ENCODE measurements around the gene EEA1. TPM values are rescaled to one million over a fixed set of nuclear protein-coding genes. Genes with fewer than 3 reads are reported as not detected.
A peak's percentile ranks its signal among the peaks of the same experiment; 100 is the strongest.

The EEA1 gene
- total RNA-seq, 8 experiments from 2014 or later = 10.6 to 49.2 (median 19.1) TPM

- WGBS, 10 experiments = 80 to 100% (median 89%) methylated on average over 1 to 4 of the region's 4 CpGs; no CpG with 5 or more reads in 3 of the 10 experiments
- ATAC-seq (replicated peaks in 6 of 8) = no peak
Observed at GRCh38 chr12:92951006-92951405, 21.9 kb upstream of the EEA1 start.

GRCh38 chr12:92950011-92950410 lies 20.9 kb upstream of the EEA1 start:
- WGBS, 10 experiments = 89 to 100% (median 93%) methylated on average over 2 to 4 of the region's 4 CpGs; no CpG with 5 or more reads in 5 of the 10 experiments
- H3K4me1 ChIP-seq (replicated peaks in 1 of 2) = no peaks in the 10 kb centered on the region
- in situ Hi-C loops (cut with MboI; ENCODE audit: low pct_unique_long_range_greater_than_20kb in 2 of 9, low sequenced_read_pairs in 9 of 9, unreplicated experiment in 9 of 9) = no loop called here
- no peak overlapping the region for H3K4me3 ChIP-seq
- no peak for ATAC-seq (replicated peaks in 6 of 8)
- no peak overlapping the region for H3K27ac ChIP-seq

More at GRCh38 chr12:92951006-92951405, 21.9 kb upstream of the EEA1 start:
- Histone ChIP-seq H3K4me1 (replicated peaks in 1 of 2) (no peaks in the 10 kb centered on the region), H3K4me3 (no peak overlapping the region), H3K27ac (no peak overlapping the region)
- in situ Hi-C loops (cut with MboI; ENCODE audit: low pct_unique_long_range_greater_than_20kb in 2 of 9, low sequenced_read_pairs in 9 of 9, unreplicated experiment in 9 of 9) = no loop called here

GRCh38 chr12:92949466-92949865 lies 20.4 kb upstream of the EEA1 start:
- no peak for ATAC-seq (replicated peaks in 6 of 8)
- H3K4me1 ChIP-seq (replicated peaks in 1 of 2) = no peaks in the 10 kb centered on the region
- H3K27ac ChIP-seq = no peak overlapping the region
- H3K4me3 ChIP-seq = no peak overlapping the region
- WGBS, 10 experiments = no CpG with 5 or more reads among the region's 1 CpG
- in situ Hi-C loops (cut with MboI; ENCODE audit: low pct_unique_long_range_greater_than_20kb in 2 of 9, low sequenced_read_pairs in 9 of 9, unreplicated experiment in 9 of 9) = no loop called here

- Histone ChIP-seq H3K4me3 (no peak overlapping the region), H3K4me1 (replicated peaks in 1 of 2) (no peaks in the 10 kb centered on the region), H3K27ac (no peak overlapping the region)
- in situ Hi-C loops (cut with MboI; ENCODE audit: low pct_unique_long_range_greater_than_20kb in 2 of 9, low sequenced_read_pairs in 9 of 9, unreplicated experiment in 9 of 9) = no loop called here
- no peak for ATAC-seq (replicated peaks in 6 of 8)
Observed at GRCh38 chr12:92947589-92948215, 18.6 kb upstream of the EEA1 start.

- Histone ChIP-seq H3K4me1 (replicated peaks in 1 of 2) (no peaks in the 10 kb centered on the region), H3K4me3 (no peak overlapping the region), H3K27ac (no peak overlapping the region)
- ATAC-seq (replicated peaks in 6 of 8) = no peak
- in situ Hi-C loops (cut with MboI; ENCODE audit: low pct_unique_long_range_greater_than_20kb in 2 of 9, low sequenced_read_pairs in 9 of 9, unreplicated experiment in 9 of 9) = no loop called here
- WGBS, 10 experiments = 56 to 80% (median 74%) methylated on average over 1 to 2 of the region's 2 CpGs; no CpG with 5 or more reads in 2 of the 10 experiments
Observed at GRCh38 chr12:92945659-92946220, 16.6 kb upstream of the EEA1 start.

- ATAC-seq (replicated peaks in 6 of 8) = peak in 2 of 8 experiments; percentile 44 to 61
- Histone ChIP-seq H3K27ac (no peak overlapping the region), H3K4me1 (replicated peaks in 1 of 2) (no peaks in the 10 kb centered on the region), H3K4me3 (no peak overlapping the region)
- in situ Hi-C loops (cut with MboI; ENCODE audit: low pct_unique_long_range_greater_than_20kb in 2 of 9, low sequenced_read_pairs in 9 of 9, unreplicated experiment in 9 of 9) = no loop called here
- 39 to 100% (median 81%) methylated on average over 2 to 6 of the region's 6 CpGs for WGBS, 10 experiments
Observed at GRCh38 chr12:92943482-92944250, 14.6 kb upstream of the EEA1 start.

- Histone ChIP-seq H3K4me3 (no peak overlapping the region), H3K27ac (no peak overlapping the region), H3K4me1 (replicated peaks in 1 of 2) (no peaks in the 10 kb centered on the region)
- ATAC-seq (replicated peaks in 6 of 8) = no peak
- 14 to 100% (median 78%) methylated on average over 1 of the region's 1 CpG; no CpG with 5 or more reads in 4 of the 10 experiments for WGBS, 10 experiments
- in situ Hi-C loops (cut with MboI; ENCODE audit: low pct_unique_long_range_greater_than_20kb in 2 of 9, low sequenced_read_pairs in 9 of 9, unreplicated experiment in 9 of 9) = no loop called here
Observed at GRCh38 chr12:92942905-92943304, 13.8 kb upstream of the EEA1 start.

- WGBS, 10 experiments = 0 to 86% (median 50%) methylated on average over 1 of the region's 1 CpG; no CpG with 5 or more reads in 2 of the 10 experiments
- no peaks in the 10 kb centered on the region for H3K4me1 ChIP-seq (replicated peaks in 1 of 2)
- in situ Hi-C loops (cut with MboI; ENCODE audit: low pct_unique_long_range_greater_than_20kb in 2 of 9, low sequenced_read_pairs in 9 of 9, unreplicated experiment in 9 of 9) = no loop called here
- H3K27ac ChIP-seq = no peak overlapping the region
- no peak overlapping the region for H3K4me3 ChIP-seq
- ATAC-seq (replicated peaks in 6 of 8) = no peak
Observed at GRCh38 chr12:92939116-92939515, 10.0 kb upstream of the EEA1 start.

- in situ Hi-C loops (cut with MboI; ENCODE audit: low pct_unique_long_range_greater_than_20kb in 2 of 9, low sequenced_read_pairs in 9 of 9, unreplicated experiment in 9 of 9) = no loop called here
- no peak for ATAC-seq (replicated peaks in 6 of 8)
- Histone ChIP-seq H3K4me1 (replicated peaks in 1 of 2) (no peaks in the 10 kb centered on the region), H3K27ac (no peak overlapping the region), H3K4me3 (no peak overlapping the region)
- WGBS, 10 experiments = 78 to 93% (median 86%) methylated on average over 2 to 4 of the region's 4 CpGs; no CpG with 5 or more reads in 3 of the 10 experiments
Observed at GRCh38 chr12:92938638-92939037, 9.5 kb upstream of the EEA1 start.

GRCh38 chr12:92938018-92938417 lies 8.9 kb upstream of the EEA1 start:
- Histone ChIP-seq H3K4me1 (replicated peaks in 1 of 2) (no peaks in the 10 kb centered on the region), H3K27ac (no peak overlapping the region), H3K4me3 (no peak overlapping the region)
- no peak for ATAC-seq (replicated peaks in 6 of 8)
- in situ Hi-C loops (cut with MboI; ENCODE audit: low pct_unique_long_range_greater_than_20kb in 2 of 9, low sequenced_read_pairs in 9 of 9, unreplicated experiment in 9 of 9) = no loop called here
- 66 to 100% (median 84%) methylated on average over 1 to 3 of the region's 3 CpGs for WGBS, 10 experiments

GRCh38 chr12:92933606-92934005 lies 4.5 kb upstream of the EEA1 start:
- in situ Hi-C loops (cut with MboI; ENCODE audit: low pct_unique_long_range_greater_than_20kb in 2 of 9, low sequenced_read_pairs in 9 of 9, unreplicated experiment in 9 of 9) = no loop called here
- H3K27ac ChIP-seq = no peak overlapping the region

GRCh38 chr12:92930421-92930820 lies 1.3 kb upstream of the EEA1 start:
- WGBS, 10 experiments = 20 to 96% (median 78%) methylated on average over 1 to 3 of the region's 3 CpGs; no CpG with 5 or more reads in 1 of the 10 experiments
- H3K27ac ChIP-seq = no peak overlapping the region
- in situ Hi-C loops (cut with MboI; ENCODE audit: low pct_unique_long_range_greater_than_20kb in 2 of 9, low sequenced_read_pairs in 9 of 9, unreplicated experiment in 9 of 9) = no loop called here
- no peak for ATAC-seq (replicated peaks in 6 of 8)
- peak overlapping the region in 2 of 5 donors; percentile 71 to 80 for H3K4me3 ChIP-seq
- H3K4me1 ChIP-seq (replicated peaks in 1 of 2) = peaks cover 8 to 10% of the 10 kb centered on the region in 2 donors

More at GRCh38 chr12:92933606-92934005, 4.5 kb upstream of the EEA1 start:
- no peak for ATAC-seq (replicated peaks in 6 of 8)
- H3K4me1 ChIP-seq (replicated peaks in 1 of 2) = no peaks in the 10 kb centered on the region
- H3K4me3 ChIP-seq = no peak overlapping the region
- WGBS, 10 experiments = 30 to 100% (median 57%) methylated on average over 1 to 3 of the region's 3 CpGs; no CpG with 5 or more reads in 2 of the 10 experiments

GRCh38 chr12:92929983-92930382 lies 888 bp upstream of the EEA1 start:
- 0 to 25% (median 9%) methylated on average over 3 to 9 of the region's 9 CpGs for WGBS, 10 experiments
- Histone ChIP-seq H3K4me3 (peak overlapping the region; percentile 42 to 80 (median 73)), H3K27ac (peak overlapping the region; percentile 85 to 89), H3K4me1 (replicated peaks in 1 of 2) (peaks cover 8 to 10% of the 10 kb centered on the region in 2 donors)
- no peak for ATAC-seq (replicated peaks in 6 of 8)
- in situ Hi-C loops (cut with MboI; ENCODE audit: low pct_unique_long_range_greater_than_20kb in 2 of 9, low sequenced_read_pairs in 9 of 9, unreplicated experiment in 9 of 9) = no loop called here
